ENCODE measurements around the gene DLX1.
"Not testable (repeated sequence)": the region's sequence is repeated elsewhere in the genome, so short reads cannot be mapped to it uniquely, and the experiment has no call there.

Gene DLX1

DNA sequence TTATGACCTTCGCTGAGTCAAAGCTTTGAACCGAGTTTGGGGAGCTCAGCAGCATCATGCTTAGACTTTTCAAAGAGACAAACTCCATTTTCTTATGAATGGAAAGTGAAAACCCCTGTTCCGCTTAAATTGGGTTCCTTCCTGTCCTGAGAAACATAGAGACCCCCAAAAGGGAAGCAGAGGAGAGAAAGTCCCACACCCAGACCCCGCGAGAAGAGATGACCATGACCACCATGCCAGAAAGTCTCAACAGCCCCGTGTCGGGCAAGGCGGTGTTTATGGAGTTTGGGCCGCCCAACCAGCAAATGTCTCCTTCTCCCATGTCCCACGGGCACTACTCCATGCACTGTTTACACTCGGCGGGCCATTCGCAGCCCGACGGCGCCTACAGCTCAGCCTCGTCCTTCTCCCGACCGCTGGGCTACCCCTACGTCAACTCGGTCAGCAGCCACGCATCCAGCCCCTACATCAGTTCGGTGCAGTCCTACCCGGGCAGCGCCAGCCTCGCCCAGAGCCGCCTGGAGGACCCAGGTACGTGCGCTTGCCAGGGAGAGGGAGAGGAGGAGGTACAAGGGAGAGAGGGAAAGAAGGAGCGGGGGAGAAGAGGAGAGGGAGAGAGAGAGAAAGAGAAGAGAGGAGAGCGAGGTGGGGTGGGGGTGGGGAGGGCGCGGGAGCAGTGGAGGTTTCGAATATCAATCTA, at the start of gene DLX1:
TSS of gene DLX1 (plus strand) at position 48 of the 700 bp plus-strand sequence. CDS start at position 219, 171 bp downstream.
- DNase-seq (ENCODE audit: low spot score) = no peak
- FAIRE-seq = no peak

GRCh38 chr2:172038121-172038520, 47.2 kb upstream of the DLX1 start:
- FAIRE-seq (no peak), DNase-seq (ENCODE audit: low spot score) (no peak)

GRCh38 chr2:172038604-172039003, 46.7 kb upstream of the DLX1 start:
- DNase-seq (ENCODE audit: low spot score) (no peak), FAIRE-seq (no peak)

GRCh38 chr2:172039011-172039704, 46.1 kb upstream of the DLX1 start:
- no peak for FAIRE-seq
- no peak for DNase-seq (ENCODE audit: low spot score)

DNA sequence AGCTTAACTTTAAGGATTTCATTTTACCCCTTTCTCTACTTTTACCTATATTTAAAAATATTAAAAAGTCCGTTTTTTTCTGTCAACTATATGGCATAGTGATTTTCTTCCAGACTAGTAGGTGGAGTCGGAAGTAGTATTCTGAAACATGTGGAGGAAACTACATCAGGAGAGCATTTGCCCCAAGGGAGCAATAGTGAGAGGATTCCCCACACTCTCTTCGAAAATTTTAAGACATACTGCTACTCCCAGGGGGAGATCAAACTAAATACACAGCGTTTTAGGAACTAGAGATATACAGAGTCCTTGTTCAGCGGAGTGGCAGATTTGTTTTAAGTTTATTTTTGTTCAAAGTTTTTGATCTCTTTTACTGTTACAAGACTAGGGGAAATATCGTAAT, 45.0 kb upstream of the DLX1 start:
- FAIRE-seq = no peak

DNA sequence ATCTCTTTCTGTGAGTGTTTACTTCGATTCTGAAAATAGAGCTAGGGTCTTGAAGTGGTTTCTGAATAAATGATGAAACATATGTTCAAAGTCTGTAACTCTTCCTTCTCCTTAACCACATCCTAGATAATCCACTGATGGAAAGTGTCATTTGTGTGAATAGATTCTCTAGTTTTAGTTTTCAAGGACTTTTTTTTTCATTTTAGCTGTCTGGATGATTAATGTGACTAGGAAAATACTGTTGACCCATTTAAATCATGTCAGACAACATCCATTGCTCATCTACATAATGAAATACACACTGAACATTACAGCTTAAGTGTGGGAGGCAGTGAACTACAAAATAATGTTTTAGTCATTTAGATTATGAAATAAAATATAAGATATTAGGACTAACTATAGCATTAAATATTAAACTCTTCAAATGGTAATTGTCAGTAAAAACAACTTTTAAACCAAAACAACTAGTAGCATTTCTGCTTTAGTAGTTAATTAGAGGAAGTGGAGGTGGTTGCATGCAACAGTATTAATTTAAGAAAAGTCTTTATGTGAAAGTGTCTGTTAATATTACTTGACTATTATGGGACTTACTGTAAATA, 39.1 kb upstream of the DLX1 start:
- no peak for FAIRE-seq
- no peak for DNase-seq (ENCODE audit: low spot score)

More for the DNA sequence above, 45.0 kb upstream of the DLX1 start:
- no peak for DNase-seq (ENCODE audit: low spot score)

- FAIRE-seq (no peak), DNase-seq (ENCODE audit: low spot score) (no peak)
Observed at GRCh38 chr2:172046866-172047565, 38.3 kb upstream of the DLX1 start.

- FAIRE-seq (no peak), DNase-seq (ENCODE audit: low spot score) (no peak)
Observed at GRCh38 chr2:172047566-172048507, 37.5 kb upstream of the DLX1 start.

- FAIRE-seq (no peak), DNase-seq (ENCODE audit: low spot score) (no peak)
Observed at GRCh38 chr2:172048508-172049503, 36.5 kb upstream of the DLX1 start.

- DNase-seq (ENCODE audit: low spot score) (no peak), FAIRE-seq (no peak)
Observed at GRCh38 chr2:172049567-172050120, 35.7 kb upstream of the DLX1 start.

- DNase-seq (ENCODE audit: low spot score) = no peak
- FAIRE-seq = no peak
Observed at GRCh38 chr2:172050479-172051125, 34.7 kb upstream of the DLX1 start.

DNA sequence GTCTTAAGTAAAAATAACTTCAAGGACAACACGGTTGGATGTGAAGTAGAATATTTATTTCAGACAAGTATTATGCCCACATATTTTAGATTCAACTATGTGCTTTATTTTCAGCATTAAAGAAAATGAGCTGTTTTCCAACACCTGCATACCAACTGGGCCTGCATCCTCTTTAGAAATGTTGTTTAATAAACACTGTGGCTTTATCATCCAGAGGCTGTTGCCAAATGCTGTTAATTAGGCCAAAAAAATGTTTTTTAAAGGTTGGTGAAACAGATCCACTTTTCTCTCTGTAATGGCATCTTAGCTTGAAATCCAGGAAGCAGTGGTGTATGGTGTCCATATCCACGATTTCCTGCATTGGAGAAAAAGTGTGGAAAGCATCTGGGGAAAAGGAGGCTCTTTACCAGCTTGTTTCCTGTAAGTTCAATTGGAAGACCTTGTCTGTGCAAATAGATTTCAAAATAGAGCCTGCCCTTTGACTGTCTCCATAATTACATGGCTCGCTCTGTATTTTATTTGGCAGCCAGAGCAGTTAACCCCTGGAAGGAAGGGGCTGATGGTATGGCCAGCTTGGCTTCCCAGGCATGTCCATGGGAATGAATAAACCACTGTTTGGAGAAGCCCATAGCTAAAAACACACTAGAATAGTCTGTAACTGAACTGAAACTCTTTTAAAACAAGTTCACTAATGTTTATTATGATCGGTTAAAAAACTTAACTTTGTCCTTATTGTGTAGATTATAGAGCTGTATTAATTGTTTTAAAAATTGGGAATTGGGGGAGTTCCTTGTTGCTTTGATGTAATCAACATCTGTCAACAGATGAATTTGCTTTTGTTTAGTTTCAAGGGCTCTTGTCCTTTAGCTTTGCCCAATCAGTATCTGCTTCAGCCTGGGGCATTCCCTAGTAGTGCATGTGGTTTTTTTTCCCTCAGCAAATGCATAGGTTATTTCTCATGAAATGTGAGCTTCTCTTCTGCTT, 33.0 kb upstream of the DLX1 start:
- DNase-seq (ENCODE audit: low spot score) (no peak), FAIRE-seq (no peak)

DNA sequence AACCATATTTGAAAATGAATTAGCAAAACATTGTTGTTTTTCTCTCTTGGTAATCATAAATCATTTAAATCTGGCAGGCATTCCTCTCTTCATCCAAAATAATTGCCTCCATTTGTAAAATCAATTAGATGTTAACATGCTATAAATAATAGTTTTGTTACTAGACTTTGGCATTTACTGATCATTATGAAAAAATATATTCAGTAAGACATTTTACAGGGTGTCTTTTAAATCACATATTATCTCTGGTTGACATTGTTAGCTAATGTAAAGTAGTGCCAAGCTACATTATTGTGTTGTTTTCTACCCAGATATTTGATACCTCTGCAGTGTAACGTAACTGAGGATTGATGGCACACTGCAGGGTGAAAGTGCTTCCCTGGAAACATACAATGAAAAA, 31.8 kb upstream of the DLX1 start:
- no peak for FAIRE-seq
- no peak for DNase-seq (ENCODE audit: low spot score)

- DNase-seq (ENCODE audit: low spot score) (no peak), FAIRE-seq (no peak)
Observed at GRCh38 chr2:172056293-172056692, 29.0 kb upstream of the DLX1 start.

GRCh38 chr2:172058660-172059059, 26.6 kb upstream of the DLX1 start:
- FAIRE-seq (no peak), DNase-seq (ENCODE audit: low spot score) (no peak)

DNA sequence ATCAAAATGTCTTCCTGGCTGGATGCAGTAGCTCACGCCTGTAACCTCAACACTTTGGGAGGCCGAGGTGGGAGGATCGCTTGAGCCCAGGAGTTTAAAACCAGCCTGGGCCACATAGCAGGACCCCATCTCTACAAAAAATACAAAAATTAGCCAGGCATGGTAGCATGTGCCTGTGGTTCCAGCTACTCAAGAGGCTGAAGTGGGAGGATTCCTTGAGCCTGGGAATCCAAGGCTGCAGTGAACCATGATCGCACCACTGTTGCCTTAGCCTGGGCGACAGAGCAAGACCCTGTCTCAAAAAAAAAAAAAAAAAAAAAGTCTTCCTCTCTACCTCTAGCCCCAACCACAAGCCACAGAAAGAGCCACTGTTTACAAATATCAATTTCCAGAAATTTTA, 25.2 kb upstream of the DLX1 start:
- DNase-seq (ENCODE audit: low spot score); FAIRE-seq: not testable (repeated sequence)

- FAIRE-seq (no peak), DNase-seq (ENCODE audit: low spot score) (no peak)
Observed at GRCh38 chr2:172062402-172063004, 22.8 kb upstream of the DLX1 start.

Measured in RCC 7860 (cell line).